Activated T-helper 17 cell treated with anti-CD3 and anti-CD28 coated beads, Interleukin-2, amount 50 U/mL, for 72 hours (primary cell): ENCODE measurements around the gene DQX1. TPM values are rescaled to one million over a fixed set of nuclear protein-coding genes. Genes with fewer than 3 reads are reported as not detected.

Experiments used
- ATAC-seq: fragments of 150-1000 bp; cut with Tn5 transposase; replicated peaks from 2 replicates; pipeline ENCODE4 v1.10.0; 2021; ENCODE audit warnings: mild to moderate bottlenecking, moderate library complexity
- H3K27ac Mint-ChIP-seq: one replicate; pipeline ENCODE4 v1.8.0; 2022; ENCODE audit warnings: mixed read lengths
- H3K27me3 Mint-ChIP-seq: one replicate; pipeline ENCODE4 v1.8.0; 2022; ENCODE audit warnings: mixed read lengths
- H3K36me3 Mint-ChIP-seq: one replicate; pipeline ENCODE4 v1.8.0; 2022; ENCODE audit warnings: low read depth, mild to moderate bottlenecking, mixed read lengths
- H3K4me1 Mint-ChIP-seq: one replicate; pipeline ENCODE4 v1.8.0; 2022; ENCODE audit warnings: mixed read lengths
- H3K4me3 Mint-ChIP-seq: one replicate; pipeline ENCODE4 v1.8.0; 2022; ENCODE audit warnings: mild to moderate bottlenecking, mixed read lengths
- H3K9me3 Mint-ChIP-seq: one replicate; pipeline ENCODE4 v1.8.0; 2022; ENCODE audit warnings: mixed read lengths
- total RNA-seq, 2 donors: library from RNA; stranded (reverse); gene quantifications; one replicate each; pipeline ENCODE4 v1.2.3, GENCODE V29; 2022

Gene DQX1
- total RNA-seq, 2 donors from 2014 or later: 0.74 to 0.76 TPM

- Mint-ChIP-seq H3K36me3 (no peaks in the 10 kb centered on the region), H3K27me3 (peaks cover 28% of the 10 kb centered on the region), H3K9me3 (no peaks in the 10 kb centered on the region), H3K4me1 (peaks cover 3% of the 10 kb centered on the region), H3K27ac (peak within 1 kb of the TSS; percentile 73), H3K4me3 (peak within 1 kb of the TSS; percentile 84)
- ATAC-seq: peak; percentile 24
Observed at GRCh38 chr2:74514368-74515270, 11.4 kb downstream of the DQX1 start, which contains the start of gene TLX2. Gene TLX2, plus strand, starts transcription at chr2:74514450. Its CDS starts 357 bp downstream, at chr2:74514807.

DNA sequence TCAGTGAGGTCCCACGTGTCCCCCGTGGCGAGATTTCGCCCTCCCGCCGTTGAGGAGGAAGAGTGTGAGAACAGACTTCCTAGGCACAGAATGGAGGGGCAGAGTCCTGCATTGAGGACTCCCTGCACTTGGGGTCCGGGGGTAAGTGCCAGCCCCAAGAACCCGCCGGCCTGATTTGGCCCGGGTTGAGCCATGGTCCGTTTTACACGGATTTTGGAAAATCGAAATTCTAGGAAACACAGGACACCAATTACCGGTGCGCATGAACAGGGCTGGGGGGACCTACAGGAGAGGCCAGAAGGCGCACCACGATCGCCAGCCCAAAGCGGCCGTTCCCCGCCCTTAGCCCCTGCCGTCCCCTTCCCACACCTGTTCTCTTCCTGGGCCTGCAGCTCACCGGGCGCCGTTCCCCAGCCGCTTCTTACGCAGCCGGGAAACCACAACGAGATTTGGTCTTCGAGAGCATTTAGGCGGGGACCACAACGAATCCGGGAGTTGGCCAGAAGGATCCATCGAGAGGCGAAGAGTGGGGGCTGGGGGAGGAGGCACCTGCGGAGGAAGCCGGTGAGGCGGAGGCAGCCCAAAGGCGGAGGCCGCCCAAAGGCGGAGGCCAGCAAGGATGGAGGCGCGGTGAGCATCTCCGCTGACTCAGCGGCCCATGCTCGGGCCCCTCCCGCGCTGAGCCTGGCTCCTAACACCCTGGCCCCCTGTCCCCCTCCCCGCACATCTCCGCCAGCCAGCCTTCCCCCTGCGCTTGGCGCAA, 12.2 kb downstream of the DQX1 start:
- Mint-ChIP-seq H3K36me3 (no peaks in the 10 kb centered on the region), H3K27ac (no peak overlapping the region), H3K4me1 (peaks cover 5% of the 10 kb centered on the region), H3K27me3 (peaks cover 25% of the 10 kb centered on the region), H3K9me3 (no peaks in the 10 kb centered on the region), H3K4me3 (peak overlapping the region; percentile 54)
- ATAC-seq: peak; percentile 51

GRCh38 chr2:74512744-74513604, 13.1 kb downstream of the DQX1 start:
- H3K27ac Mint-ChIP-seq: no peak overlapping the region
- no peak for ATAC-seq
- H3K4me3 Mint-ChIP-seq: peak overlapping the region; percentile 54
- no peaks in the 10 kb centered on the region for H3K9me3 Mint-ChIP-seq
- H3K27me3 Mint-ChIP-seq: peaks cover 18% of the 10 kb centered on the region
- H3K4me1 Mint-ChIP-seq: peaks cover 5% of the 10 kb centered on the region
- H3K36me3 Mint-ChIP-seq: no peaks in the 10 kb centered on the region

- H3K4me1 Mint-ChIP-seq: peaks cover 14% of the 10 kb centered on the region
- H3K36me3 Mint-ChIP-seq: peaks cover 14% of the 10 kb centered on the region
- H3K4me3 Mint-ChIP-seq: no peak overlapping the region
- H3K9me3 Mint-ChIP-seq: no peaks in the 10 kb centered on the region
- H3K27ac Mint-ChIP-seq: no peak overlapping the region
- ATAC-seq: no peak
- peaks cover 5% of the 10 kb centered on the region for H3K27me3 Mint-ChIP-seq
Observed at GRCh38 chr2:74511104-74511989, 14.7 kb downstream of the DQX1 start.

- Mint-ChIP-seq H3K9me3 (no peaks in the 10 kb centered on the region), H3K4me1 (peaks cover 18% of the 10 kb centered on the region), H3K4me3 (no peak overlapping the region), H3K27ac (no peak overlapping the region), H3K36me3 (peaks cover 25% of the 10 kb centered on the region), H3K27me3 (peaks cover 3% of the 10 kb centered on the region)
- no peak for ATAC-seq
Observed at GRCh38 chr2:74510272-74510671, 15.8 kb downstream of the DQX1 start.

DNA sequence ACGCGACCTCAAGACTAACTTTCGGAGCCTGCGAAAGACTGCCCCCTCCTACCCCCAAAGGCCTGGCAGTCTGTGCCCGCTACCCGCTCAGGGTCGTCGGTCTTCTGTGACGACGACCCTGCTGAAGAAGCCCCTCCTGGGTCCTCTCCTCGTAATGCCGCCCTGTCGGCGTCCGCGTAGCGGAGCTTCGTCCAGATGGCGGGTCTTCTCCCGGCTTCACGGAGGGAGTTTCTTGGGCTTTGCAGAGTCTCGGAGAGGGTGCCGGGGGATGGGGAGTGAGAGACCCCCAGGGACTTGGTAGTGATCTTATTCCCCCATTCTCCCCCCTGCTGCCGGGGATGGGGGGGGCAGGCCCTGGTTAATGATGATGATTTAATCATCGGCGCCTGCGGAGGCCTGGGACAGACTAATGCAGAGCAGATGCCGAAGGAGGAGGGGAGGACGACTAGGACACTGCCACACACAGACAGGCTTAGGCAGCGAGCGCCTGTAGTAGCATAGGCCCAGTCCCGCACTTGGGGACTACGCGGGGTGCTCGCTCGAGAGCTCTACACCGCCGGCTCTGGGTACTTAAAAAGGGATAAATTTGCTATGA, 18.0 kb downstream of the DQX1 start:
- H3K9me3 Mint-ChIP-seq: no peaks in the 10 kb centered on the region
- peak overlapping the region; percentile 94 for H3K4me3 Mint-ChIP-seq
- H3K36me3 Mint-ChIP-seq: peaks cover 40% of the 10 kb centered on the region
- H3K4me1 Mint-ChIP-seq: peaks cover 28% of the 10 kb centered on the region
- H3K27me3 Mint-ChIP-seq: peaks cover 11% of the 10 kb centered on the region
- peak overlapping the region; percentile 99 for H3K27ac Mint-ChIP-seq
- ATAC-seq: peak; percentile 5

- Mint-ChIP-seq H3K4me3 (peak within 1 kb of the TSS; percentile 94), H3K9me3 (no peaks in the 10 kb centered on the region), H3K4me1 (peaks cover 28% of the 10 kb centered on the region), H3K27ac (peak within 1 kb of the TSS; percentile 99), H3K27me3 (peaks cover 11% of the 10 kb centered on the region), H3K36me3 (peaks cover 40% of the 10 kb centered on the region)
- peak; percentile 95 for ATAC-seq
Observed at GRCh38 chr2:74507145-74507925, 18.7 kb downstream of the DQX1 start, which contains the start of gene PCGF1. Gene PCGF1, minus strand, starts transcription at chr2:74507695. Its CDS starts 27 bp downstream, at chr2:74507668.

DNA sequence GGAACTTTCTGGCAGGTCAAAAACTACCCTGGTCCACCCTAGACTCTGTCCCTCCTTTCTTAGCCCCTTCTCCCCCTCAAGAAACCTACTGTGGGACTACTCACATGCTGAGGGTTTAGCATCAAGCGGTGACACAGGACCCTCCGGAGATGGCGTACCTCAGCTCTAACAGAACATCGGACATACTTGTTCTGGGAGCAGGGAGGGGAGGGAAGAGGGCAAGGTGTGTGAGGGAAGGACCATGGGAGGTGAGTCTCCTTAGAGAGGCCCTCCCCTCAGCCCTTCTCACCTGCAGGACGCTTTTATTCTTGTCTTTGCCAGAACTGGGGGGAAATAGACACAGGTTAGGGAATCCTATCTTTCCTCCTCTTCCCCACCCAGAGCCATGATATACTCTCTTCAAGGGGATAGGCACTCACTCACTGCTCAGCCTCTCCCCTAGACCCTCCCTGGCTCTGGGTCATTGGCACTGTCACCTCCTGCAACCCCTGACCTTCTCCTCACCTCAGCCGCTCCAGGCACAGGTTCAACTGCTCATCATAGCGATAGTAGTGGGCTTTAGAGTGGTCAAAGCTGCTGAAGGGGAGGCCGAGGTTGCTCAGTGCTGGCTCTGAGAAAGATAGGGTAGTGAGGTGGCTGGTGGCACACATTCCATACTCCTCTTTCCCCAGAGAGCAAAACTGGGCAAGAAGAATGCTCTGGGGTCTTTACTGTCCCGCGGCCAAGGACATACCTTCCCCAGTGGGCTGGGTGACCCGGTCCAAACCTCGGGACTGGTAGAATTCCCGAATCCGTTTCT, 20.4 kb downstream of the DQX1 start:
- H3K9me3 Mint-ChIP-seq: no peaks in the 10 kb centered on the region
- H3K27ac Mint-ChIP-seq: no peak overlapping the region
- H3K36me3 Mint-ChIP-seq: peaks cover 40% of the 10 kb centered on the region
- H3K4me3 Mint-ChIP-seq: peak overlapping the region; percentile 94
- H3K4me1 Mint-ChIP-seq: peaks cover 28% of the 10 kb centered on the region
- ATAC-seq: no peak
- peaks cover 19% of the 10 kb centered on the region for H3K27me3 Mint-ChIP-seq

DNA sequence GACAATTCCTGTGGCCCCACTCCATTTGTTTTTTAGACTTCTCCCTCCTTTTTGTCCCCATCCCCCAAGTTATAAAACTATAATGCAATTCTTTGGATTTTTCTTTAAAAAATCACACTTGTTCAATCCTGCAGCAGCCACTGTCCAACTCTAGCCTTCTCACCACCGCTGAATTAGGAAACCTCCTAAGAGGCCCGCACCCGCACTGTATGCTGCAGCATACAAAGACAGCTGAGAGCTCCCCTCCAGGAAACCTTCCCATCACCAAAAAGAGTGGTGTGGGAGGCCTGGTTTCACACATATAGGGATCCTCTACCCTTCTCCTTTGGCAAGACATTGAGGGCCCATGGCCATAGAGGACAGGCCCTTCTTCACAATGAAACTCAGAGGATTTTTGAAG, 21.4 kb downstream of the DQX1 start:
- Mint-ChIP-seq H3K36me3 (peaks cover 40% of the 10 kb centered on the region), H3K27ac (no peak overlapping the region), H3K4me3 (peak overlapping the region; percentile 69), H3K4me1 (peaks cover 25% of the 10 kb centered on the region), H3K27me3 (peaks cover 26% of the 10 kb centered on the region), H3K9me3 (no peaks in the 10 kb centered on the region)
- no peak for ATAC-seq

DNA sequence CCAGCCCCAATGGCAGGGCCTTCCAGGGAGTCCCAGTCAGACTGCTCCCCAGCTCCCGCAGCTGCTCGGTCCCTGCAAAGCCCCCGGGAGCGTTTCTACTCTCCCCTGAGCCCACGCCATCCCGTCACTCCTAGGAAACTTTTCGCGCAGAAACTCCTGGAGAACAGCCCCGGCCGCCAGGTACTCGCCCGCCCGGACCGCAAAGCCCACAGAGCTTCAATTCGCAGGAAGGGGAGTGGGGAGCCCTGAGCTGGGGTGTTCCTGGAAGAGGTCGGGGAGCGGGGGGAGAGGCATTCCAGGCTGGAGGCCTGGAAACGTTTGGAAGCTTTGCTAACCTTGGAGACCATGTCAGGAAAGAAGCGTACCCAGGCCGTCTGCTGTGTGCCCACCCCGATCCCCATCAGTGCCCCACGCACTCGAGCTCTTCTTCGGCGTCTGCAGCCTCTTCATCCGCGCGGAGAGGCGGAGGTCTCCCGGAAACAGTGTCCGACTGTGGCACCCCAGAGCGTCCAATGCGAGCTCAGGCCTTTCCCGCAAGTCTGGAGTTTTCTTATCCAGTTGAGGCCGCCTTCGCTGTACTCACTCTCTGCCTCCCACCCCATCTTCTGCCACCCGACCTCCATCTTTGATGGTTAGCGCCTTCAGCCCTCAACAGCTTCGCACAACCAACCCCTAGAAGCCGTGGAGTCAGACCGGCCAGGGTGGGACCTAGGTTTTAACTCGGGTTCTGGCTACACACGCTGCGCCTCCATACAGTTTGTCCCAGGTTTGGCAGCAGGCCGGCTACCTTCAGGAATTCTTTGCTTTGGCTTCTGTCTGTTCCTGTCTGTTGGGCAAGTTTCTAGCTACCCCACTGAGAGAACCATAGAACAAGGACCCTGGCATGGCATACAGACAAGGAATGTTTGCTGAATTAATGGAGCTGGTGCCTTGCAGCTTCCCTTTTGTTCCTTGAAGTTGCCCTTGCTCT, 22.2 kb downstream of the DQX1 start:
- H3K4me1 Mint-ChIP-seq: peaks cover 27% of the 10 kb centered on the region
- peaks cover 40% of the 10 kb centered on the region for H3K36me3 Mint-ChIP-seq
- no peak overlapping the region for H3K27ac Mint-ChIP-seq
- H3K4me3 Mint-ChIP-seq: peak overlapping the region; percentile 69
- H3K27me3 Mint-ChIP-seq: peaks cover 30% of the 10 kb centered on the region
- H3K9me3 Mint-ChIP-seq: no peaks in the 10 kb centered on the region
- no peak for ATAC-seq
